Limb (tissue), 2 donors: ENCODE measurements around the gene IPCEF1.
A peak's percentile ranks its signal among the peaks of the same experiment; 100 is the strongest.

Experiments
- DNase-seq, 2 donors: peaks; one replicate each; pipeline ENCODE4 v3.0.0-alpha.2; 2016; ENCODE audit errors: extremely low spot score in 2 of 2

Gene IPCEF1

DNA sequence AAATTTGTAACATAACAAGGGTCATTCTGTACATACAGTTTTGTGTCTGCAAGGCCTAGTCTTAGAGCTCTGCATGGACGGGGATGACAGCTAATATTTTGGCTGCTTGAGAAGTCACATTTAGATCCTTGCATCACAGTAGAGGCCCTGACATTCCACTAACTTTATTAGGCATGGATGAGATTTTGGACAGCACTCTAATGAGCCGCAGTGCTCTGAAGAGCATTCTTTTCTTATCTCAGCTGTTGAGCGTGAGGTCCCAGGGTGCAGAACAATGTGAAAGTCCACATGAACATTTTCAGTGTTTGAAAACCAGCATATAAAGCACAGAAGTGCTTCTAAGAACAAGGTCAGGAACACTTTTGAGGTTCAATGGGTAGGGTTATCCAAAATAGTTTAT, 58.9 kb downstream of the IPCEF1 start:
- DNase-seq: no peak

GRCh38 chr6:154297210-154297609, 59.4 kb downstream of the IPCEF1 start:
- DNase-seq: no peak

- DNase-seq: no peak
These were observed 60.9 kb downstream of the IPCEF1 start for GRCh38 chr6:154295733-154296132.

- DNase-seq: no peak
These were observed 63.6 kb downstream of the IPCEF1 start for GRCh38 chr6:154292855-154293519.

DNA sequence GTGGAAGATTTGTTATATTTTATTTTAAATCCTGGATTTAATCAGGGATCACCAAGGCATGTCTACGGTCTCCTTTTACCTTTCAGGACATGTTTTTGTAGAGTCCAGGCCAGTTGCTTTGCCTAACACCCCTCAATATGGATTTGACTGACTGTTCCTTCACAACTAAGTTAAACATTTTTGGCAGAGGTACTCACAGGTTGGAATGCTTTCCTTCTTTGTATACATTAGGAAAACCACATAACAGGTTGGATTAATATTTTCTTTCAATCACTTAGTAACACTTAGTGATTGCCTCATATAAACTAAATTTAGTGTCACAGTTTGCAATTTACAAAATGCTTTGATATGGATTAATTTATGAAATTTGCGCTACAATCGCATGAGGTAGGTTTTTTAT, 64.5 kb downstream of the IPCEF1 start:
- DNase-seq: no peak

- DNase-seq: no peak
These were observed 66.6 kb downstream of the IPCEF1 start for GRCh38 chr6:154289818-154290508.

DNA sequence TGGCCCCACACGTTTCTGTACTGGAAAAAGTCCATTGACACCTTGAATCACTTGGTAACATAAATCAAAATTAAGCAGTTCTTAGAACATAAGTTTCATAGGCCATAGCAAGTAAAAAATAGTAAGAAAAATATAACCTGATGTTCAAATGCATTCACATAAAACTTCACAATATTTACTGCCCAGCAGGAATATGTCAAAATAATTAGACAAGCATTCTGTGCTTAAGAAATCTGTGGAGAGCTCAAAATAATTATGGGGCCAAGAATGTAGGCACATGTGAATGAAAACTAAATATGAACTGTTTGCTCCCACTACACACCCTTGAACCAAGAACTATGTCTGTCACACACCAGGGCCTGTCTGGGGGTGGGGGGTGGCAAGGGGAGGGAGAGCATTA, 70.8 kb downstream of the IPCEF1 start:
- DNase-seq: no peak

DNA sequence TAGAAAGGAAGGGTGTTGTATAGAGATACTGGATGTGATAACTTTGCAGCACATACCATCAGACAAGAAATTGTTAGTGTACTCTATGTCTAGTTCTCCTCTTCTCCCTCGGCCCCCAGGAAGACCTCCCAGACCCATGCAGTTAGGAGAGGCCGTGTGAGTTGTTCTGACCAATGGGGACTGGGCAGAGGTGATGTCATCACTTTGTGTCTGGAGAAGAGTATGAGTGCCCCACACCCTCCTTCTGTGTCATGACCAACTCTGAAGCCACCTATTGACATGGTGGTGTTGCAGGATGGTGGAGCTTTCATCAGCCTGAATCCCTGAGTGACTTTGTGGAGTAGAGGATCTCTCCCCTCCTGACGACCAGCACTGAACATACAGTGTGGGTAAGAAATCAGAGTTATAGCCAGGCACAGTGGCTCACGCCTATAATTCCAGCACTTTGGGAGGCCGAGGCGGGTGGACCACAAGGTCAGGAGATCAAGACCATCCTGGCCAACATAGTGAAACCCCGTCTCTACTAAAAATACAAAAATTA, 72.2 kb downstream of the IPCEF1 start:
- DNase-seq: no peak

- DNase-seq: no peak
These were observed 76.1 kb downstream of the IPCEF1 start for GRCh38 chr6:154280521-154280920.

- no peak for DNase-seq
These were observed 79.0 kb downstream of the IPCEF1 start for GRCh38 chr6:154277629-154278017.

GRCh38 chr6:154276810-154277628, 79.6 kb downstream of the IPCEF1 start:
- DNase-seq: peak in 1 of 2 donors; percentile 66

- DNase-seq: no peak
These were observed 82.4 kb downstream of the IPCEF1 start for GRCh38 chr6:154274168-154274567.

DNA sequence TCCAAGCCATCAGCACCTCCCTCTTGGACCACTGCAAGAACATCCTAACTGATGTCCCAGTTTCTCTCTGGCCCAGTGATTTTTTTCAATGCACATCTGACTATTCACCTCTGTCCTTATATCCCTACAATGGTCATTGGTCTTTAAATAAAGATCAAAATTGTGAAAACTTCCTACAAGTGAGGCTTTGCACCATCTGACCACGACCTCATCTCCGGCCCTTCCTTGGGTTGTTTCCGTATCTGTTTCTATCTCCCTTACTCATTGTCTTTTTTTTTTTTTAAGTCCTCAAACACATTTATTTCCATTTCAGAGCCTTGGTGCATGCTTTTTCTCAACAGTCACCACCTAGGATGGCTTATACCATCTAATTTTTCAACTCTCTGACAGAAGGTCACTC, 88.1 kb downstream of the IPCEF1 start:
- DNase-seq: no peak

DNA sequence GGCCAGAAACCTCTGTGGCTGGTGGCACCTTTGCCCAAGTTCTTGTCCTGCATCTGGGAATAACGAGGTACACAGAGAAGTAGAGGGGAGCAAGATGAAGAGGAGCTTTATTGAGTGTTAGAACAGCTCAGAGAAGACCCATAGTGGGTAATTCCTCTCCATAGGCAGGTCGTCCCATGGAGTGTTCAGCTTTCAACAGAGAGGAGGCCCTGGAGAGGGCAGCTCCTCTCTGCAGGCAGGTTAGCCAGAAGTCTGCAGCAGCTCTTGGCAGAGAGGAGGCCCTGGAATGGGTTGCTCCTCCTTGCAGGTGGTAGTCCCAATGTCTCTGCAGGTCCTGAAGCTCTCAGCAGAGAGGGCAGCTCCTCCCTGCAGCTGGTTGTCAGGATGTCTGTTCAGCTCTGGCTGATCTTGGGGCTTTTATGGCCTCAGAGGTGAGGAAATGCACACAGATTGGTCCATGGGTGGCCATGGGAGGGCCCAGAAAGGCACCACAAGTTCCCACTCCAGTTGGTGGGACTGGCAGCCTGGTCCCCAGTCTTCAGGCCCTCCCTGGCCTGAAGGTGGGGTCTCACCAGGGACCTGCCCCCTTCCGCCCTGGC, 89.0 kb downstream of the IPCEF1 start:
- DNase-seq: no peak

DNA sequence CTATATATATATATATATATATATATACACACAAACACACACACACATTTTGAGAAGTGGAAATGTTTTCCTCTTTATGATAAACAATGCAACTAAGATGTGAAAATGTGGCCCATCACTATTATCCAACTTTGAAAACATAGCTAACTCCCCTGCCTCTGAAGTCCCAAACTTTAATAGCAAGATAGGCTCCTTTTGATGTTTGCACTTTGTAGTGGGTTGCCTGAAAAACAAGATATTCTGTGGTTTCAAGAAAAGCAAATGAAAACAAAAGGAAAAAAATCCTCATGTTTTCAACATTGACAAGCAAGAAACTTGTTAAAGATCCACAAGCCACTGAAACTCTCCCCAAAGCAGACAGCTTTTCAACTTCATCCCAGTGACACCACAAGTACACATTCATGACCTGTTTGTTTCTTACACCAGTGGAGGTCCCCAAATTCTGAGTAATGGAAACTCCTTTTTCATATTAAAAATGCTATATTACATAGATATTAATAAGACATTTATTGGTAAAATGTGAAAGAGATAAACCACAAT, 90.0 kb downstream of the IPCEF1 start:
- DNase-seq: no peak

- no peak for DNase-seq
These were observed 94.8 kb downstream of the IPCEF1 start for GRCh38 chr6:154261688-154262397.

GRCh38 chr6:154258064-154258757, 98.4 kb downstream of the IPCEF1 start:
- DNase-seq: no peak

DNA sequence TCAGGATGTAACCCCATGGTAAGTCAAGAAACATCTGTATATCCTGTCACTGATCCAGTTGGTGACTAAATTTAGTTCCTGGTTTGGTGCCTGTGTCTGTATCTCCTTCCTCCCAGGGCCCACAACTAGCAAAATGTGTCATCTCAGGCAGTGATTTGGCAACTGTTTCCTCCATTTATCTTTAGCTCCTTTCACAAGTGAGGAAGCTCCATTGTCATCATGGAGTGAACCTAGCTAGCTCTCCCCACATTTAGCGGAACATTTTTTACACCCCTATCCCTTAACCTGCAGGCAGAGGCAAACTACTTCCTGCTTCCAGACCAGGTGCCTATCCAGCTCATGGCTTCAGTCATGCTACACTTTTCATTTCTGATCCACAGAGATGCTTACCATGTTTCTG, 99.5 kb downstream of the IPCEF1 start:
- DNase-seq: no peak

GRCh38 chr6:154252678-154253077, 103.9 kb downstream of the IPCEF1 start:
- DNase-seq: no peak

- no peak for DNase-seq
These were observed 105.5 kb downstream of the IPCEF1 start for GRCh38 chr6:154251116-154251515.
